HEK293 (cell line): ENCODE measurements around the gene ABHD12B.

Experiments used
- CTCF ChIA-PET: fragments of 350-600 bp; formaldehyde crosslinking; extraction: SDS; loops from one replicate; lab custom pipeline; 2021; ENCODE audit warnings: antibody characterized with exemption; lab: Yijun Ruan, JAX
- POLR2A ChIA-PET: fragments of 300-600 bp; formaldehyde crosslinking; extraction: SDS; loops from one replicate; lab custom pipeline; 2020; ENCODE audit warnings: antibody characterized with exemption, inconsistent platforms; lab: Yijun Ruan, JAX
- H3K27ac ChIP-seq: fragments of 200-500 bp; sonication (Bioruptor generic); 2 replicates; pipeline ENCODE4 v1.5.1; 2014; ENCODE audit warnings: low read depth, low read length, control low read depth, inconsistent platforms; ENCODE audit errors: extremely low read depth
- H3K36me3 ChIP-seq, 2 experiments: fragments of 200-500 bp in 1 of 2; sonication (Bioruptor generic) in 1 of 2; 1 replicate in 1 of 2; 2 replicates in 1 of 2; pipeline ENCODE4 v1.5.1; 2014 to 2017; ENCODE audit warnings: inconsistent platforms in 2 of 2, low read length in 2 of 2; ENCODE audit not compliant: control insufficient read depth in 2 of 2, insufficient read depth in 1 of 2
- H3K4me1 ChIP-seq: fragments of 200-500 bp; sonication (Bioruptor generic); 2 replicates; pipeline ENCODE4 v1.5.1; 2014; ENCODE audit warnings: mild to moderate bottlenecking, low read length, inconsistent platforms; ENCODE audit not compliant: control insufficient read depth, insufficient read depth
- H3K4me3 ChIP-seq: 2 replicates; pipeline ENCODE4 v1.5.1; 2011; ENCODE audit warnings: low read depth, mild to moderate bottlenecking, control low read depth, low read length, moderate library complexity
- H3K9me3 ChIP-seq: fragments of 200-500 bp; sonication (Bioruptor generic); 2 replicates; pipeline ENCODE4 v1.5.1; 2014; ENCODE audit warnings: low read depth, low read length, inconsistent platforms; ENCODE audit not compliant: control insufficient read depth, insufficient read depth
- BCL11A ChIP-seq: fragments of 450-650 bp; formaldehyde crosslinking; IDR thresholded peaks from 2 replicates; pipeline ENCODE4 v1.5.1; 2016; ENCODE audit warnings: low read depth, missing biosample characterization, missing genetic modification characterization
- SCRT2 ChIP-seq: fragments of 450-650 bp; formaldehyde crosslinking; IDR thresholded peaks from 2 replicates; pipeline ENCODE4 v1.5.1; 2016; ENCODE audit warnings: missing biosample characterization, missing genetic modification characterization
- ZBTB17 ChIP-seq: fragments of 450-650 bp; formaldehyde crosslinking; IDR thresholded peaks from 2 replicates; pipeline ENCODE4 v1.5.1; 2016; ENCODE audit warnings: missing biosample characterization, missing genetic modification characterization
- ZNF146 ChIP-seq: fragments of 450-650 bp; formaldehyde crosslinking; IDR thresholded peaks from 2 replicates; pipeline ENCODE4 v1.5.1; 2016; ENCODE audit warnings: missing biosample characterization, missing genetic modification characterization
- ZNF239 ChIP-seq: fragments of 450-650 bp; formaldehyde crosslinking; IDR thresholded peaks from 2 replicates; pipeline ENCODE4 v1.5.1; 2016; ENCODE audit warnings: missing biosample characterization, missing genetic modification characterization
- ZNF423 ChIP-seq: fragments of 450-650 bp; formaldehyde crosslinking; IDR thresholded peaks from 2 replicates; pipeline ENCODE4 v1.5.1; 2016; ENCODE audit warnings: missing biosample characterization, missing genetic modification characterization
- ZNF433 ChIP-seq: fragments of 450-650 bp; formaldehyde crosslinking; IDR thresholded peaks from 2 replicates; pipeline ENCODE4 v1.5.1; 2016; ENCODE audit warnings: missing biosample characterization, missing genetic modification characterization, low read depth
- ZNF521 ChIP-seq: fragments of 450-650 bp; formaldehyde crosslinking; IDR thresholded peaks from 2 replicates; pipeline ENCODE4 v1.5.1; 2017; ENCODE audit warnings: missing biosample characterization, mild to moderate bottlenecking, missing genetic modification characterization
- ZNF600 ChIP-seq: fragments of 450-650 bp; formaldehyde crosslinking; IDR thresholded peaks from 2 replicates; pipeline ENCODE4 v1.5.1; 2016; ENCODE audit warnings: missing biosample characterization, missing genetic modification characterization
- ZNF639 ChIP-seq: fragments of 450-650 bp; formaldehyde crosslinking; IDR thresholded peaks from 2 replicates; pipeline ENCODE4 v1.5.1; 2016; ENCODE audit warnings: missing biosample characterization, missing genetic modification characterization
- ZSCAN23 ChIP-seq: fragments of 450-650 bp; formaldehyde crosslinking; IDR thresholded peaks from 2 replicates; pipeline ENCODE4 v1.5.1; 2016; ENCODE audit warnings: missing biosample characterization, missing genetic modification characterization
- ZSCAN5A ChIP-seq: fragments of 450-650 bp; formaldehyde crosslinking; IDR thresholded peaks from 2 replicates; pipeline ENCODE4 v1.5.1; 2016; ENCODE audit warnings: missing biosample characterization, missing genetic modification characterization
- TF ChIP-seq, protein P1 (sequence below): fragments of 450-650 bp; formaldehyde crosslinking; IDR thresholded peaks from 2 replicates; pipeline ENCODE4 v1.5.1; 2016; ENCODE audit warnings: missing biosample characterization, missing genetic modification characterization

Gene ABHD12B

GRCh38 chr14:50875359-50876070 is 3.7 kb downstream of the ABHD12B start:
- no peak overlapping the region for H3K4me3 ChIP-seq
- TF ChIP-seq ZNF639 (tag by site-specific recombination) (no peak), ZSCAN23 (no peak), ZNF239 (no peak), ZNF433 (no peak), ZNF423 (tag by site-specific recombination) (no peak), SCRT2 (tag by site-specific recombination) (no peak), ZBTB17 (tag by site-specific recombination) (no peak)
- no peaks in the 10 kb centered on the region for H3K36me3 ChIP-seq
- no peak overlapping the region for H3K27ac ChIP-seq
- H3K9me3 ChIP-seq, result no peaks in the 10 kb centered on the region
- ChIA-PET CTCF (interaction anchor here (0.5 to 1.0 kb wide), 2 partner anchors 13 to 220 kb away, joined by 3 to 4 read pairs; no protein-coding TSS in a partner anchor), POLR2A (no interaction called here)
- no peaks in the 10 kb centered on the region for H3K4me1 ChIP-seq

DNA sequence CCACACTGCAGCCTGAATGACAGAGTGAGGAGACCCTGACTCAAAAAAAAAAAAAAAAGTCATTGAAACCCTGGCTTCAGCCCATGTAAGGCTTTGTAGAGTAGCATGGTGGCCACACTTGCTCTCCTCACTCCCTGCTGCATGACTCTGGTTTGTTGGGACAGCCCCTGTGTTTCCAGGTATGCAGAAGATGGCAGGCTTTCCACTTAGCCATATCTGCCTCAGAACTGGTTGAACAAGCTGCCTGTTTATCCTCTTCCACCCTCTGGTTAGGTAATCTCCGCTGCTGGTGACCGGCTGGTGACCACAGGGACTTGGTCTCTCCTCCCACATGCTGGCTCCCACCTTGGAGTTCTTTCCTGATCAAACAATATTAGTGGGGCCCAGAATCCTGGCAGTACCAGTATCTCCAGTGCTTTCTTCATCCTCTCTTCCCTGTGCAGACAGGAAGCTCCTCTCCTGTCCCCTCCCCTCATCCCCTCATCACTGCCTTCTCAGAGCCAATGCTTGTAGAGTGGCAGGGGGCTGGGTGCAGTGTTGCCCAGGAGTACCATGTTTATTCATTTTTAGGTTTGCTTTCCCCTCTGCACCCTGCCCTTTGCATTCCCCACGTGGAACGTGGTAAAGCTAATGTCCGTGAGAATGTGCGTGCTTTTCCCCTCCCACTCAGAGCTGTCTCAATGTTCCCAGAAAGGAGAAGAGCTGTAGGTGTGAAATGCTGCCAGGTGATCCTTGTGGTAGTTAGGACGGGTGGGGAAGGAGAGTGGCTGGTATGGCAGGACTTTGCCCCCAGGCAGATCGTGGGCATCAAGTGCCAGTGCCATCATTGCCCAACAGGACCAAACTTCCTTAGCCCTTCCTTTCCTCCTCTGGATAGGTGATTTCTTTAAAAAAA is 11.3 kb downstream of the ABHD12B start:
- TF ChIP-seq ZSCAN5A (tag by site-specific recombination) (no peak), BCL11A (tag by site-specific recombination) (no peak)
- TF ChIP-seq, protein P1, sequence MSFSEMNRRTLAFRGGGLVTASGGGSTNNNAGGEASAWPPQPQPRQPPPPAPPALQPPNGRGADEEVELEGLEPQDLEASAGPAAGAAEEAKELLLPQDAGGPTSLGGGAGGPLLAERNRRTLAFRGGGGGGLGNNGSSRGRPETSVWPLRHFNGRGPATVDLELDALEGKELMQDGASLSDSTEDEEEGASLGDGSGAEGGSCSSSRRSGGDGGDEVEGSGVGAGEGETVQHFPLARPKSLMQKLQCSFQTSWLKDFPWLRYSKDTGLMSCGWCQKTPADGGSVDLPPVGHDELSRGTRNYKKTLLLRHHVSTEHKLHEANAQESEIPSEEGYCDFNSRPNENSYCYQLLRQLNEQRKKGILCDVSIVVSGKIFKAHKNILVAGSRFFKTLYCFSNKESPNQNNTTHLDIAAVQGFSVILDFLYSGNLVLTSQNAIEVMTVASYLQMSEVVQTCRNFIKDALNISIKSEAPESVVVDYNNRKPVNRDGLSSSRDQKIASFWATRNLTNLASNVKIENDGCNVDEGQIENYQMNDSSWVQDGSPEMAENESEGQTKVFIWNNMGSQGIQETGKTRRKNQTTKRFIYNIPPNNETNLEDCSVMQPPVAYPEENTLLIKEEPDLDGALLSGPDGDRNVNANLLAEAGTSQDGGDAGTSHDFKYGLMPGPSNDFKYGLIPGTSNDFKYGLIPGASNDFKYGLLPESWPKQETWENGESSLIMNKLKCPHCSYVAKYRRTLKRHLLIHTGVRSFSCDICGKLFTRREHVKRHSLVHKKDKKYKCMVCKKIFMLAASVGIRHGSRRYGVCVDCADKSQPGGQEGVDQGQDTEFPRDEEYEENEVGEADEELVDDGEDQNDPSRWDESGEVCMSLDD (tag by site-specific recombination), result no peak
- CTCF ChIA-PET, result interaction anchor here (0.5 to 0.6 kb wide), 2 partner anchors 12 to 283 kb away, joined by 3 read pairs; no protein-coding TSS in a partner anchor
- Histone ChIP-seq H3K36me3 (no peaks in the 10 kb centered on the region), H3K27ac (no peak overlapping the region), H3K4me1 (no peaks in the 10 kb centered on the region), H3K4me3 (no peak overlapping the region), H3K9me3 (no peaks in the 10 kb centered on the region)
- POLR2A ChIA-PET, result interaction anchor here (0.7 kb wide), 1 partner anchor 201 kb away, joined by 10 read pairs; no protein-coding TSS in a partner anchor

DNA sequence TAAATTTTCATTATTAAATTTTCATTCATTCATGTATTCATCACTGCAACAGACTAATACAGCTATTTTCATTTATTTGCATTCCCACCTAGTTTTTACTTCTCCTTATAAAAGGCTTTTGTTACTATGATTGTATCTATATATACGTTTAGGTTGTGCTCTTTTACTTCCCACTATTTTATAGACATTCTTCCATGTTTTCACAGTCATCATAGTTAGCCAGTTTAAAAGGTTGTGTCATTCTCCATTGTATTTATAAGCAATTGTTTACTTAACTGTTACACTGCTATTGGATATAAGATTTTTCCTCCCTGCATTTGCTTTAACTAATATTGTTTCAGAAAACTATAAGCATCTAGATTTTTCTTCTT is 12.0 kb downstream of the ABHD12B start:
- TF ChIP-seq ZNF521 (tag by site-specific recombination), result no peak
- no peak for TF ChIP-seq ZNF600 (tag by site-specific recombination)
- no peak for TF ChIP-seq ZNF146 (tag by site-specific recombination)
- Histone ChIP-seq H3K36me3 (no peaks in the 10 kb centered on the region), H3K4me1 (no peaks in the 10 kb centered on the region), H3K4me3 (no peak overlapping the region), H3K9me3 (no peaks in the 10 kb centered on the region), H3K27ac (no peak overlapping the region)
- ChIA-PET CTCF (interaction anchor here (0.7 kb wide), 1 partner anchor 207 kb away, joined by 4 read pairs; no protein-coding TSS in a partner anchor), POLR2A (no interaction called here)
